ENCODE results near the gene SHISAL1.

DNA sequence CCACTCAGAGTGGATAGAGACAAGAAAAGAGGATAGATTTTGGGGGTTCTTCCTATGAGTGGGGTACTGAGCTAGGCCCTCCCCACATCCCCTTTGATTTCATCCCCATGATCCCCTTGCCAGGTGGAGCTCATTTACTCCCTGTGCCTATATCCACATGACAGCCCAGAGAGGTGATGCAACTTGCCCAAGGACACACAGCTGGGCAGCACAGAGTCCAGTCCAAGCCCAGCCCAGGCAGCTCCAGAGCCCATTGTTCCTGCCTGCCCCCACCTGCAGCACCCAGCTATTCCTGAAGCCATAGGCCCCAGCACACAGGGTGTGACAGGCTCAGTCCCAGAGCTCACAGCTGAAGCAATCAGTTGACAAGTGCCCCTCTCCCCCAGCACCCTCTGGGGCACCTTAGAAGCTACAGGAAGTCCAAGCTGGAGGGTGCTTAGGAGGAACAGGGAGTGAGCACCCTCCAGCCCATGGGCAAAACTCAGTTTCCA, 41.7 kb downstream of the SHISAL1 start:
- TF ChIP-seq, protein P1, sequence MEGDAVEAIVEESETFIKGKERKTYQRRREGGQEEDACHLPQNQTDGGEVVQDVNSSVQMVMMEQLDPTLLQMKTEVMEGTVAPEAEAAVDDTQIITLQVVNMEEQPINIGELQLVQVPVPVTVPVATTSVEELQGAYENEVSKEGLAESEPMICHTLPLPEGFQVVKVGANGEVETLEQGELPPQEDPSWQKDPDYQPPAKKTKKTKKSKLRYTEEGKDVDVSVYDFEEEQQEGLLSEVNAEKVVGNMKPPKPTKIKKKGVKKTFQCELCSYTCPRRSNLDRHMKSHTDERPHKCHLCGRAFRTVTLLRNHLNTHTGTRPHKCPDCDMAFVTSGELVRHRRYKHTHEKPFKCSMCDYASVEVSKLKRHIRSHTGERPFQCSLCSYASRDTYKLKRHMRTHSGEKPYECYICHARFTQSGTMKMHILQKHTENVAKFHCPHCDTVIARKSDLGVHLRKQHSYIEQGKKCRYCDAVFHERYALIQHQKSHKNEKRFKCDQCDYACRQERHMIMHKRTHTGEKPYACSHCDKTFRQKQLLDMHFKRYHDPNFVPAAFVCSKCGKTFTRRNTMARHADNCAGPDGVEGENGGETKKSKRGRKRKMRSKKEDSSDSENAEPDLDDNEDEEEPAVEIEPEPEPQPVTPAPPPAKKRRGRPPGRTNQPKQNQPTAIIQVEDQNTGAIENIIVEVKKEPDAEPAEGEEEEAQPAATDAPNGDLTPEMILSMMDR (IDR thresholded peaks at IDR 0.05), result no peak
- no peak for TF ChIP-seq EZH2 (IDR thresholded peaks at IDR 0.05; ENCODE audit: borderline replicate concordance, insufficient read depth, low read depth, low read length, poor library complexity, severe bottlenecking)
